GM19324 (cell line): Measurements from ENCODE around the gene IGSF21.

ENCODE experiments used
- ATAC-seq: cut with Tn5 transposase; IDR thresholded peaks from one replicate; pipeline ENCODE4 v1.9.1; 2021; ENCODE audit warnings: mild to moderate bottlenecking, moderate library complexity; ENCODE audit not compliant: unreplicated experiment, low FRiP score

Gene IGSF21

GRCh38 chr1:18093646-18094045 lies 14.0 kb upstream of the IGSF21 start:
- ATAC-seq = no peak

GRCh38 chr1:18094096-18094495 lies 13.5 kb upstream of the IGSF21 start:
- ATAC-seq = no peak

GRCh38 chr1:18097206-18097605 lies 10.4 kb upstream of the IGSF21 start:
- no peak for ATAC-seq

DNA sequence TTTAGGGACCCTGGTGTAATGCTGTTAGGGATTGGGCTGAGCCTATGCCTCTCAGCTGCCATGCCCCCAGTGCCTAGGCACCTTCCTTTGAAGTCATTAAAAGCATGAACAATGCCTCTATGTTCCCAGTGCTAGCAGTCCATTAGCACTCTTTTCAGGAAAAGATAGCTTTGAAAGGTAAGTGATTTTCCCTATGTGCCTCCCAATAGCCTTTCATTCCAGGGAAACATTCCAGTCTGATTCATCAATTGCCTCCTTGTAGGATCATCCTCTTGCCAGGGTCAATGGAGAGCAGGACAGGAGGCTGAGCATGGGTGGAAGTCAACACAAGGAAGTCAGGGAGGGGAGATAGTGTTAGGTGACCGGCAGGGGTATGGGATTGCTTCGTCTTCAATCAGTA lies 8.6 kb upstream of the IGSF21 start:
- ATAC-seq = no peak

GRCh38 chr1:18100060-18100459 lies 7.5 kb upstream of the IGSF21 start:
- no peak for ATAC-seq

DNA sequence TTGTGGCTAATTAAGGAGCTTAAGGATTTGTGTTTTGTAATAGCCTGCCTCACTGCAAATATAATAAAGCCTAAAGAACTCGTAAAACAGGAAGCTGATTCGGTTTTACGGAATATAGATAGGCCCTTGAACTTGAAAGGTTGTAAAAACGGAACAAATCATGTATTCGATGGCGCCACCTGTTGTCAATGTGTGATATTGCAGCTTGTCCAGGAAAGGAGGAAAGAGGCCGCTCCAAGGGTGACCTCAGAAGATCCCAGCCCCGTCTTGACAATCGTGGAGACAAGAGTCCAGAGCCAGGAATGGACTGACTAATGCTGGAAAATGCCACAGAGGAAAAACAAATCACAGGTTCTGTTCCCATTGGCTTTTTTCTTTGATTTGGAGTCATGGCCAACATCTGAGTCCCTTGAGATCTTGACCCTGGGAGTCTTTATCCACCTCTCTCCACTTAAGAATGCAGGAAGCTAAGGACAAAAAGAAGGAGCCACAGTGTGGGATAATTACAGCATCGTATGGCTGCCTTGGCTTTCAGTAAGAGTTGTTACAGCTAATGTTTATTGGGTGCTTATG lies 7.0 kb upstream of the IGSF21 start:
- ATAC-seq = no peak

GRCh38 chr1:18101508-18101907 lies 6.1 kb upstream of the IGSF21 start:
- ATAC-seq = no peak

DNA sequence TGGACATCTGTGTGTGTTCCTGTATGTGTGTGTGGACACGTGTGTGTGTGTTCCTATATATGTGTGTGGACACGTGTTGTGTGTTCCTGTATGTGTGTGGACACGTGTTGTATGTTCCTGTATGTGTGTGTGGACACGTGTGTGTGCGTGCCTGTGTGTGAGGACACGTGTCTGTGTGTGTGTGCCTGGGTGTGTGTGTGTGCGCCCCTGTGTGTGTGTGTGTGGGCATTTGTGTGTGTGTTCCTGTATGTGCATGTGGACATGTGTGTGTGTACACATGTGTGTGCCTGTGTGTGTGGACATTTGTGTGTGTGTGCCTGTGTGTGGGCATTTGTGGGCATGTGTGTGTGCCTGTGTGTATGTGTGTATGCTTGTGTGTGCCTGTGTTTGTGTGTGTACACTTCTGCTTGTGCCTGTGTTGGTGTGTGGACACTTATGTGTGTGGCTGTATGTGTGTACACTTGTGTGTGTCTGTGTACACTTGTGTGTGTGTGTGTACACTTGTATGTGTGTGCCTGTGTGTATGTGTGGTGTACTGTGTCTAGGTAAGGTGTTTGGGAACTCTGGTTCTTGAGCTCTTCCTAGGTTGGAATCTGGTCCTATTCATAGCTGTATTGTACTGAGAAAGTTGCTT lies 3.7 kb upstream of the IGSF21 start:
- ATAC-seq = no peak

GRCh38 chr1:18104546-18105100 lies 3.0 kb upstream of the IGSF21 start:
- ATAC-seq = no peak

DNA sequence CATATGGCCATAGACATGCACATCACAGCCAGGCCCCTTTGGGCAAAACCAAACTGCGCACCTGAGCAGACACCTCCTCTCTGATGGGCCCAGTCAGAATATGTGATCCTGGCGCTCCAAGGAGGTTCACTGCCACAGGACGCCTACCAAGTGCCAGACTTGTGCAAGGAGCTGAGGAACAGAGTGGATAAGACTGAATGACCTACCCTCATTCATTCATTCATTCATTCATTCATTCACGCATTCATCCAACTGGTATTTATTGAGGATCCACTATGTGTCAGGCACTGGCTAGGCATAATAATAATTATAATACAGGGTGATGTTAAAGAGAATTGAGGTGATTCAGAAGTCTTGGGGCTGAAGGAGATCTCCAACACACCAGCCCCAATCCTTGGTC lies 2.4 kb upstream of the IGSF21 start:
- ATAC-seq = no peak

DNA sequence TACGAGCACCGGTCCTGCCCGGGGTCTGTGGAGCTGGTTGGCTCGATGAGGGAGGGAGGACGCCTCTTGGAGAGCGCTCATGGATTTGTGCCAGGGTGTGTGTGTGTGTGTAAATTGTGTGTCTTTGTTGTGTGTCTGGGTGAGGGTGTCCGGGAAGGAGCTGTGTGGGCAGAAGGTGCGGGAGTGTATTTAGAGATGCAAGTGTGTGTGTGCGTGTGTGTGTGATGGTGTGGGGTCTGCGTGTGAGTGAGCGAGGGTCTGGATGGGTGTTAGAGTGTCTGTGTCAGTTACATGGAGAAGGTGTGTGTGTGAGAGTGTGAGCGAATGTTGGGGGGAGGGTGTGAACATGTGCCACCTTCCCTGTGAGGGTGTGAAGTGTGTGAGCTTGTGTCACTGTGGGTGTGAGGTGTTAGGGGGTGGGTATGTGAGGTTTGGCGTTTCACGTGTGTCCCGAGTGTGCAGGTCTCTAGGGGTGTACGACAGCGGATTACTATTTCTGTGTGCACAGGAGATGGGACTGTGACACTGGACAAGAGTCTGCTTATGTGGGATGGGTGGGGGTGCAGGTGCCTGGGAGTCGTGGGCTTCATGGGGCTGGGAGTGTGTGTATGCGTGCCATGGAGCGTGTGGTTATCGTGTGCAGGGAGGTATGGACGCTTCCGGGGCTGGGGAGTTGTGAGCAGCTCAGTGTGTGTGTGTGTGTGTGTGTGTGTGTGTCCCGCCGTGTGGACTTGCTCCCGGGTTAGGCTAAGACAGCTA lies 880 bp downstream of the IGSF21 start:
- no peak for ATAC-seq

GRCh38 chr1:18109058-18109755 lies 1.6 kb downstream of the IGSF21 start:
- ATAC-seq = no peak

DNA sequence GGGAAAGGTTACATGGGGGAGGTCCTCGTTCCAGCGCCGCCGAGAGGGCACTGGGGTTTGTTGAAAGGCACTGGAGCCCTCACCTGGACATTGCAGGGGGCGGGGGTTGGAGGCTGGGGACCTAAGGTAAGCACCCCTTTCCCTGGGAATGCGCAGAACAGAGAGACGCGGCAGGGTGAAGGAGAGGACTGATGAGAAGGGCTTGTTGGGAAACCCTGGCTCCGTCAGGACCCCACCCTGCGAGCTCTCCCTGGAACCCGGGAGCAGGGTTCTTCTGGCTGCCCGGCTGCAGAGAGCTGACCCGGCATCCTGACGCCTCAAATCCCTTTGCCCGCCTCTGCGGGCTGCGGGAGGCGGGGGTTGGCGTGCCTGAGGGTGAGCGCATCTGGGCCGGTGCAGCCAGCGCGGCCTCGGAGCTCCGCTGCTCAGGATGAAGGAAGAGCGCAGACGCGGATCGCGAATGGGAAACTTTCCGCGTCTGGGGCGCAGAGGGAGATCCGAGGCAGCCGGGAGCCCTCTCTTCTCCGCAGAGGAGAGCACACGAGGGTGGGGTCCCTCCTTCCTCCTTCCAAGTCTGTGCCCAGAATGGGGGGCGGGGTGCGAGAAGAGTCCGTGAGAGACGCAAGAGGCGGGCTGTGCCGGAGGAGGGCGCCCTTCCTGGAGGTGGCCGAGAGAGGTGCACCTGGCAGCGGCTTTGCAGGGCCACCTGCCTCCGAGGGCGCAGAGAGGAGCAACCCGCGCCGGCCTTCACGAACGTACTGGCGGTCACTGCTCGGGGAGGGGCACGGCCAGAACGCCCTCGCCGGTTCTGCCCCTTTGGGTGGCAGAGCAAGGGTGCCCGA lies 2.4 kb downstream of the IGSF21 start:
- ATAC-seq = no peak

DNA sequence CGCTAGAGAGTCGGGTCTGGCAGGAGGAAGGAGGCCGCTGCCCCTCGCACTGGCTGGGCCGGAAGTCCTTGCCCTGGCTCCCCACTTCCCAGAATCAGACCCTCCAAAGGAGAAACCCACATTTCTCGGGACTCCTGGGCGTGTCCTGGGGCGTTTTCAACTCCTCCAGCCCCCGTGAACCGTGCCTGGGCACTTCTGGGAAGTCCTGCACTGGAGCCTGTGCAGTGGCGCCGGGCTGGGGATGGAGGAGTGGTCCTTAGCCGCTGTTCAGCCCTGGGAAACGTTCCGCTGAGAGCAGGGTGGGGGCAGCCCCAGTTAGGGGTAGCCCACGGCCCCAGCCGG lies 3.0 kb downstream of the IGSF21 start:
- ATAC-seq = no peak

- no peak for ATAC-seq
Measured at GRCh38 chr1:18110968-18111367, 3.4 kb downstream of the IGSF21 start.

DNA sequence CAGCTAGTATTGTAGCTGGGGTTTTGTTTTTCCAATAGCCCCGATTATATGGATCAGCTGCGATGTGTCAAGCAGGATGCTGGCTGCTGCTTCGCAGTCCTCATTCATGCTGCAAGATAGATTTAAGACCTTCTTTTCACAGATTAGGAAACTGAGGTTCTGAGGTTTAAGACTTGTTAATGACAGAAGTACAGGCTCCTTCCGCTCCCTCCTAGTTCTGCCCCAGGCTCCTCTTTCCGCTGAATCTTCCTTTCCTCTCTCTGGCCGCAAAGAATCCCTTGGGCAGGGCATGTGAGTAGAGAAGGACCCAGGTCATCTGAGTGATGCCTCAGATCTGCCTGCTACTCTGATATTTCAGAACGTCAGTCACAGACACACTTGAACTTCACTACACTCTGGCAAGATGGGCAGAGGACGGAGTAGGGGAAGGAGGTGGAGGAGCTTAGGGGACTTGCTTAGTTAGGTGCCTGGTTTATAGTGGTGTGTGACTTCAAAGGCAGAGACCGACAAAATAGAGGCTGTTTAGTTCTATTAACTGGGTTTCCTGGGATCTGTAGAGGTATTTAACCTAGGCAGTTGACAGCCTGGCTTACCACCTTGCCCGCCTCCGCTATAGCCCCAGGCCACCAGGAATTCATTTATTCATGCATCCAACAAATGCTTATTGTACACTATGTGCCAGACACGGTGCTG lies 4.2 kb downstream of the IGSF21 start:
- ATAC-seq = no peak

DNA sequence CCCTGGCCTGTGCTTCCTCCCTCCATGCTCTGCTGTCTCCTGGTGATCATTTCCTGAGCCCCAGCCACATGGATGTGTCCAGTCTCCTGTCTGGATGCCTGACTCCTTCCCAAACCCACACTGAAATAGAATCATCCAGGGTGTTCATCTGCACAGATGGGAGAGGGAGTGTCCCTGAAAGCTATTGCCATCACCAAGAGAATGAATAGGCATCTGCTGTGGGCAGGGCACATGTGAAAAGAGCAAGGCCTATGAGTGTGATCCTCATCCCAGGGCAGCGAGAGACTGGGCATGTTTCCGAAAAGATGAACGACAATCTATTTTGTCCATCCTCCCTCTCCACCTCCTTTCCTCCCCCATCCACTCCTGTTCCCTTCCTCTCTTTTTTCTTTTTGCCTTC lies 5.0 kb downstream of the IGSF21 start:
- ATAC-seq = no peak

GRCh38 chr1:18114726-18115410 lies 7.3 kb downstream of the IGSF21 start:
- no peak for ATAC-seq

GRCh38 chr1:18116777-18117176 lies 9.2 kb downstream of the IGSF21 start:
- no peak for ATAC-seq
